GM12872 (cell line): ENCODE data around the gene VWA3B.
A peak's percentile ranks its signal among the peaks of the same experiment; 100 is the strongest.

Experiments used
- TF ChIP-seq, protein P1 (sequence below): IDR thresholded peaks from 3 replicates; pipeline ENCODE4 v1.5.1; 2011; ENCODE audit warnings: low read depth, mild to moderate bottlenecking, low read length, moderate library complexity; ENCODE audit not compliant: insufficient read depth

The VWA3B gene

DNA sequence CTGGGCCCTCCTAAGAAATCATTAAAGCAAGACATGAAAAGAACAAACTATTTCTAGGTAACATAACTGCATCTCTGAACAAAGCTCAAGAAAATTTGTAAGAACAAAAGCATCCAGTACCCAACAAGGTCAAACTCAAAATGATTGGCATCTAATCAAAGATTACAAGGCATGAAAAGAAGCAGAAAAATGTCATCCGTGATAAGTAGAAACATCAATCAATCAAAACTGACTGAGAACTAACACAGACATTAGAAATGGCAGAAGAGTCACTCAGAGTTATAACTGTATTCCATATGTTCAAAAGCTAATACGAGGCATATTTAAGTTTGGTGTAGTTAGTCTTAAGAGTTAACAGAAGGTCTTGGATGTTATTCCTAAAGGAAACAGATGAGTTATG, 80.9 kb downstream of the VWA3B start:
- TF ChIP-seq, protein P1, sequence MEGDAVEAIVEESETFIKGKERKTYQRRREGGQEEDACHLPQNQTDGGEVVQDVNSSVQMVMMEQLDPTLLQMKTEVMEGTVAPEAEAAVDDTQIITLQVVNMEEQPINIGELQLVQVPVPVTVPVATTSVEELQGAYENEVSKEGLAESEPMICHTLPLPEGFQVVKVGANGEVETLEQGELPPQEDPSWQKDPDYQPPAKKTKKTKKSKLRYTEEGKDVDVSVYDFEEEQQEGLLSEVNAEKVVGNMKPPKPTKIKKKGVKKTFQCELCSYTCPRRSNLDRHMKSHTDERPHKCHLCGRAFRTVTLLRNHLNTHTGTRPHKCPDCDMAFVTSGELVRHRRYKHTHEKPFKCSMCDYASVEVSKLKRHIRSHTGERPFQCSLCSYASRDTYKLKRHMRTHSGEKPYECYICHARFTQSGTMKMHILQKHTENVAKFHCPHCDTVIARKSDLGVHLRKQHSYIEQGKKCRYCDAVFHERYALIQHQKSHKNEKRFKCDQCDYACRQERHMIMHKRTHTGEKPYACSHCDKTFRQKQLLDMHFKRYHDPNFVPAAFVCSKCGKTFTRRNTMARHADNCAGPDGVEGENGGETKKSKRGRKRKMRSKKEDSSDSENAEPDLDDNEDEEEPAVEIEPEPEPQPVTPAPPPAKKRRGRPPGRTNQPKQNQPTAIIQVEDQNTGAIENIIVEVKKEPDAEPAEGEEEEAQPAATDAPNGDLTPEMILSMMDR = no peak

DNA sequence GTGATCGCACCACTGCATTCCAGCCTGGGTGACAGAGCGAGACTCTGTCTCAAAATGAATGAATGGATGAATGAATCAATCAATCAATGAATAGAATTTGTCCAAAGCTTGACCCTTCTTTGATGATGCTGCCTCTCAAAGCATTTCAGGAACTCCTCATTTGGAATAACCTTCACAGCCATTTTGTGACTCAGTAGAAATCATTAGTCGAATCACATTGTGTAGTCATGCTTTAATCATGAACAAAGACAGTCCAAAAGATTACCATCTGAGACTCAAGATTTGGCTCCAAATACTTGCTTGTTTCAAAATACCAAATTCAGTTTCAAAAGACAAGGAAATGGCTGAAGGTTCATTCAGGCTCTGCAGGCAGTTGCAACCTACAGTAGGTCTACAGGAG, 83.1 kb downstream of the VWA3B start:
- TF ChIP-seq, protein P1 = no peak

DNA sequence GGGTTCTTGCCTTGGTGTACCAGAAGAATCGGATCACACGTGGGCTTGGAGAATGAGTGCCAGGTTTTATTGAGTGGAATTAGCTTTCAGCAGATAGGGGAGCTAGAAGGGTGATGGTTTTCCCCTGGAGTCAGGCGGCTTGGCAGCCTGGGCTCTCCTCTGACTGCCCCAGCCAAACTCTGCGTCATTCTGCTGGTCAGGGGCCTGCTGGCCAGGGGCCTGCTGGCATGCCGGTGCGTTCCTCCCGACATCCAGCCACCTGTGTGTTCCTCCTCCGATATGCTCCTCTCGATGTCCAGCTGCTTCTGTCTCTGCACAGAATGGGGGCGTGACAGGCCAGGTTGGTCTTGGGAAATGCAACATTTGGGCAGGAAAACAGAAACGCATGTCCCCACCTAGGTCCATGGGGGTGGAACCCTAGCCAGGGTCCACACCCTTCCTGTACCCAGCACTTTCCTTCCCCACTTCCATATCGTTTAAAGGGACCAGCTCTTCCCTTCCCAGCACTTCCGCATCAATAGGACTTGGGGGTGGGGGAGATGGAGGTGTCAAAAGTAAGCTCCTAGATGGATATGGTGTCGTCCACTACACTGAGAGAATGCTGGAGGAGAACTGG, 85.3 kb downstream of the VWA3B start:
- TF ChIP-seq, protein P1 = no peak

DNA sequence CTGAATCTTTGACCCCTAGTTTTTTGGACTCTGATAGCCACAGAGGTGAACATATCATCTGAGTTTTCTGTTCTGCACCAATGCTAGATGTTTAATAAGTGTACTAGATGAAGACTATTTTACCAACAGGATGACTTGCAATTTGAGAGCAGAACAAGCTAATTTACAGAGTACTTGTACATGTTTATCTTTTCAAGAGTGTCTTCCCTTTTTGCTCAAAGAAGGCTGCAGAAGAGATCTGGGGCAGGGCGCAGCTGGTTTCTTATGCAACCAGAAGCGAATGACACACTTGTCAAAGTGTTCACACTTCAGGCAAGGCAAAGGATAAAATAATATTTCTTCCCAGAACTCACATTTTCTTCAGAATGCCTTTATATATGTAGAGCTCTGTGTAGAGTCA, 86.0 kb downstream of the VWA3B start:
- TF ChIP-seq, protein P1 = no peak

DNA sequence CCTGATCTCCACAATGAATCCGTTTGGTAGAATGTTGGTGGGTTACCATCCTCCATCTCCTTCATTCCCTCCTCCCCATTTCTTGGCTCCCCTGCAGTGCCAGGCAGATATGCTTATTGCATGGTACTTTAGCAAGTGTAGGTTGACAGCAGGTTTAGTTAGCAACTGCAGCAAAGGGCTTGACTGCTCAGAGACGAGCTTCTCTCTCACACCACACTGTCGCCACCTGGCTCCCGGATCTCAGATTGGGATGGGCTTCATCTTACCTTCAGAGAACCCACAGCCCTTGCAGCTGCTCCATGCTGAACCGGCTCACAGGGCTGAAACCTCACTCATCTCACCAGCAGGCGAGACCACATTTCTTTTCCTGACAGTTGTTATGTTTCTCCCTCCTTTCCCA, 88.8 kb downstream of the VWA3B start:
- TF ChIP-seq, protein P1 = peak; percentile 32; the same call in 1 of the 3 replicates

DNA sequence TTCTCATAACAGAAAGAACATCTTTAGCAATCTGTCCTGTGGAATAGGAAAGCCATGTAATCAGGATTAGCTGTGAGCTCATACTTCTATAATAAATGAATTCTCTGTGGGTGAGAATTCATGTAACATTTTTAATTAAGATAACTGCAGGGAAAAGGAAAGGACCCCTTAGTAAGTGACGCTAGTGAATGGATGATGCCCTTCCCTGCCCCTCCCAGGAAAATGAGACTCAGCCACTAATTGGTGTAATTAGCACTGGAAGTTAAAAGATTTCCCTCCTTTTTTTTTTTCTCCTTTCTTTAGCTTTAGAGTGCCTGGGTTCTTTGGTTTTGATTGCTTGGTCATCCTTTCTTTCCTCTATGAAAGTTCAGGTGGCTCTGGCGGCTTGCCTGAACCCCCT, 90.3 kb downstream of the VWA3B start:
- TF ChIP-seq, protein P1 = no peak

DNA sequence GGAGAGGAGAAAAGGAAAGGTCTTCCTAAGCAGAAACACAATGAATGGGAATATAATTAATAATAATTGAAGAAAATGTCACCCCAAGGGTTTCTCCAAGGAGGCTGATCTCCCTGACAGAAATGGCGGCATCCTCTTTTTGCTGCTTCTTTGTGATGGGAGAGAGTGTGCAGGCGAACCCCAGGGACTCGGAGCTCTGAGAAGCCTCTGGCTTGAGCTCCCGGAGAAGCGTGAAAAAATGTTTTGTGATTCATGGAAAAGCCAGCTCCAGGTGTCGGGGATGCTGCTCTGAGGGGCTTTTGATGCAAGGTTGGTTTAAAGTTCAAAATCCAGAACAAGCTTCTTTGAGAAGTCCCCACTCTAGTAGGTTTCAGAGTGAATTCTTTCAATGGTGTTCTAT, 91.0 kb downstream of the VWA3B start:
- TF ChIP-seq, protein P1 = no peak
